COR-L47 (cell line): ENCODE results near the gene OPRM1.
"Not testable (repeated sequence)": the region's sequence is repeated elsewhere in the genome, so short reads cannot be mapped to it uniquely, and the experiment has no call there.

ENCODE experiments used
- DNase-seq: peaks from one replicate; lab custom pipeline; 2025; lab: John Stamatoyannopoulos, UW

The OPRM1 gene

DNA sequence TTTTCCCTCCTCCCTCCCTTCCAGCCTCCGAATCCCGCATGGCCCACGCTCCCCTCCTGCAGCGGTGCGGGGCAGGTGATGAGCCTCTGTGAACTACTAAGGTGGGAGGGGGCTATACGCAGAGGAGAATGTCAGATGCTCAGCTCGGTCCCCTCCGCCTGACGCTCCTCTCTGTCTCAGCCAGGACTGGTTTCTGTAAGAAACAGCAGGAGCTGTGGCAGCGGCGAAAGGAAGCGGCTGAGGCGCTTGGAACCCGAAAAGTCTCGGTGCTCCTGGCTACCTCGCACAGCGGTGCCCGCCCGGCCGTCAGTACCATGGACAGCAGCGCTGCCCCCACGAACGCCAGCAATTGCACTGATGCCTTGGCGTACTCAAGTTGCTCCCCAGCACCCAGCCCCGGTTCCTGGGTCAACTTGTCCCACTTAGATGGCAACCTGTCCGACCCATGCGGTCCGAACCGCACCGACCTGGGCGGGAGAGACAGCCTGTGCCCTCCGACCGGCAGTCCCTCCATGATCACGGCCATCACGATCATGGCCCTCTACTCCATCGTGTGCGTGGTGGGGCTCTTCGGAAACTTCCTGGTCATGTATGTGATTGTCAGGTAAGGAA is at the start of gene OPRM1:
TSS of gene OPRM1 (plus strand) at position 10 of the 612 bp plus-strand sequence. CDS start at position 315, 305 bp downstream.
- DNase-seq, result no peak

DNA sequence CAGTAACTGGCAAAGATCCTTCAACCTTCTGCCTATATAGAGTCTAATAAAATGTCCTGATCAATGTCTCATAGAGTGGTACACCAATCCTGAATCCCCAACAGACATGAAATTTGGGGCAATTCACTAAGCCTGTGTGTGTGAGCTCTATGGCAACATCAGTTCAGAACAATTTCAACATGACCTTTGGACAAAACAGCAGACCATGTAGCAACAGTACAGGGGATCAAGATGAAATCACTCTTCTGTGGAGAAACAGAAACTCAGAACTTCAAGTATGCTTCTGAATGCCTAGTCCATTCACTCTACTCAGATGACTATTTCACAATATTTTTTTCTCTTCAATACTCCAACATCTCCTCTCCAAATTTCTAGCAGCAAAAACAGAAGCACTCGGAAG is 49.1 kb upstream of the OPRM1 start:
- no peak for DNase-seq

DNA sequence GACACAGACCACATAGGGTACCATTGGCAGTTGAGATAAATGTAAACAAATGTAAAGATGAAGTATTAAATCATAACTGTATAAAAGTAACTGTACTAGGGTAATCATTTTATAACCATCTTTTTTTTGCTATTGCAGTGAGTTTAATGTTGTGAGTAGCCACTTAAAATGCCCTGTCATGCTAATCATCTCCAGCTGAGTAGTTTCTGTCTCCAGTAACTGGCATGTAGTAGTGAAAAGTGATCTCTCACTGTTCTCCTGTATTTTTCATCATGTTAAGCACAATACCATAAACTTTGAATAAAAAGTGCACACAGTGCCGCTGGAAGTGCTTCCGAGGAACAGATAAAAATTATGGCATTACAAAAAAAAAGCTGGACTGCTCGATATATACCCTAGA is 45.0 kb upstream of the OPRM1 start:
- DNase-seq, result no peak

DNA sequence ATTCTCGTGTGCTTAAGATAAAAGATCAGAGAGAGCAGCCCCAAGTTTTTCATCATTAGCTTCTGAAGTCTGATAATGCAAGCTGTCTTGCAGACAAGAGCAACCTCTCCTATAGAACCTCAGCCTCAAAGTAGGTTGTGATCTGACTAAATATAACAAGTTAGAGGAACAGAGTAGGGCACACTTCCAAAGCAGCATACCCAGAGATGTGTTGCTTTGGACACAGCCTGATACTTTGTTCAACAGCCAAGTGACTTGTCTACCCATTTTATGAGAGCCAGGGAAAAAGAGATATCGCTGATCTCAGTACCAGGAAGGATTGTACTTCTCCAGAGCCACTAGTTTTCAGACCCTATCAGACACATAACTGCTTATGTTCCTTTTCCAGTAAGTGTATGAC is 44.2 kb upstream of the OPRM1 start:
- DNase-seq, result no peak

DNA sequence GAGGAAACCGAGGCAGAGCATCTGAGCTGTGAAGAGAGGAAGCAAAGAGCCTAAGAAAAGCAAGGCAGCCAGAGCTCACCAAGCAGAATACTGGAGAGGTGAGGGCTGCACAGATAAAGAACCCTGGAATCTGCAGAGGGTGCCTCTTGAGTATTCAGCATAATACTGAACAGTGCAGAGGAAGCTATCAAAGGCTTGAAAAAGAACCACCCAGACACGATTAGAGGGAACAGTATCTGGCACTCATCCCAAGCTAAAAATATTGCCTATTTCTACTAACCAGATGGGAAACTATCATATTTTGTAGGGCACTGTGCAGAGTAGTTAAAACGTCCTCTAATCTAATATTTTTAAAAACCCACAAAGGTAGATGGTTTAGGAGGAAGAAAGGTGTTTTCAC is 41.8 kb upstream of the OPRM1 start:
- DNase-seq, result no peak

DNA sequence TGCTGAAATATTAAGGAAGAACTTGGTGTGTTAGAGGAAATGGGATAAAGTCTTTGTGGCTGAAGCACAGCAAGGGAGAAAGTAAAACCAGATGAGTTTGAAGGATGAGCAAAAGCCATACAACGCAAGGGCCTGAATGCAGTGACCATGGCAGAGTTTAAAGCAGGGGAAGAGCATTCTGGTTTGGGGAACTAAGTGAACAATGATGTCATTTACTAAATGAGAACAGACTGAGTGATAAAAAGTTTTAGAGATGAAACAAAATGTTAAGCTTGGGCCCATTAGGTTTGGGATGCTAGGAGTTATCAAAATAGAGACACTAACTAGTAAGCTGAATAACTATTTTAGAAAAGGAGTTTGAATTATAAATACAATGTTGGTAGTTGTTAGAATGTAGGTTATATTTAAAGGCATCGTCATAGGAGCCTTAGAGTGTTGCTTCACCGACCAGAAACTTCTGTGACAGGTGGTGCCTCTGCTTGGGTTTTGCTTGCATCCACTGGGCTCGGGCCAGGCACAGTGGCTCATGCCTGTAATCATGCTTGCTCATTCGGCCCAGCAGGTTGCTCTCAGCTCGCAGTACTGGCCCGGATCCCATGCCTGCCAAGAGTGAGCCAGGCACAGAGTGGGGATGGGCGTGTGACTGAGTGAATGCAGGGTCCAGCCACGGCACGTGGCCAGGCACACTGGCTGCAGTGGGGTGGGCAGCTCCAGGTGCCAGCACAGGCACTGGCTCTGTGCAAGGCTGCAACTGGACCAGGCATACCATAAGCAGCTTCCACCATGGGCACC is 37.4 kb upstream of the OPRM1 start:
- DNase-seq, result no peak

DNA sequence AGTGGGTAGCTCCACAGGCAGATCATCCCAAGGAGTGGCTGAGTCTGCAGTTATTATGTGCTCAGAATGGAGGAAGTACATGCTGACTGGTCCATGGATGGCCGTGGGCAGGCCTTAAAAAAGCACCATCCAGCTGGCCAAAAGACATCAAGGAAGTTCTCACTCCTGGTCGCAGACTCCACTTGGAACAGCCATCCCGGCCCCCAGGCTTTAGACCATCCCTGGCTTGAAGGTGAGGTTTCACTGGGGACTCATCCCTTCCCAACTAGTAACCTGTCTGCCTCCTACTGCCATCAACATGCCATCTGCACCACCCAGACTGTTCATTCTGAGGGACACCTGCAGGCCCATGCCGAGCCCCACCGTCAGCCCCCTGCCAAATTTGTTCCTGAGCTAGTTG is 36.1 kb upstream of the OPRM1 start:
- DNase-seq, result no peak

DNA sequence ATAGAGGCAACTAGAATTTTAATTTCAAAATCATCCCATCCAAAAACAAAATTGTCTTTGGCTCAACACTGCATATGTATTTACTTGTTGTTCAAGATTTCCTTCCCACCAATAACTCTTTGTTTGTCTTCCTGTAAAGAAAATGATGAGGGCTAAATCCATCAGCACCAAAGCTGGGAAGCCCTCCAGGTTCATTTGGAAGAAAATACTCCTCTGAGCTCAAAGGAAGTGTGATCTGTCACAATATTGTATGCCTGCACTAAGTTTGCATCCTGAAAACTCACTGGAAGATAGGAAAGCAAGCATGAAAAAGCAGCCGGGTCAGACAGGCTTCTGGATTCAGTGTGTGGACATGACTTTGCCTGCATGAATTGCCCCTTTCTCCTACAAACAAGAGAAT is 28.7 kb upstream of the OPRM1 start:
- no peak for DNase-seq

DNA sequence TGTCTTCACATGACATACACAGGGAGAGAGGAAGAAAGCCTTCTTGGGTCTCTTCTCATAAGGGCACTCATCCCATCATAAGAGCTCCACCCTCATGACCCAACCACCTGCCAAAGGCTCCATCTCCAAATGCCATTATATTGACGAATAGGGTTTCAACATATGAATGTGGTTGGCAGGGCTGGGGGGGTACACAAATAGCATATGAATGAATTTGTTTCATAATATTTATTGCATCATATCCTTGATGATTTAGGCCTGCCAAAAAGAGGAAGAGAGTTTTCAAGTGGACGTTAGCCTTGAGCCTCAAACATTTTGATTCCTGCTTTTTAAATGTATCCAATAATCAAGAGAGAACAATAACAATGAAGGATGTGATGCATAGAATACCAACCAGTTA is 26.2 kb upstream of the OPRM1 start:
- DNase-seq, result no peak

DNA sequence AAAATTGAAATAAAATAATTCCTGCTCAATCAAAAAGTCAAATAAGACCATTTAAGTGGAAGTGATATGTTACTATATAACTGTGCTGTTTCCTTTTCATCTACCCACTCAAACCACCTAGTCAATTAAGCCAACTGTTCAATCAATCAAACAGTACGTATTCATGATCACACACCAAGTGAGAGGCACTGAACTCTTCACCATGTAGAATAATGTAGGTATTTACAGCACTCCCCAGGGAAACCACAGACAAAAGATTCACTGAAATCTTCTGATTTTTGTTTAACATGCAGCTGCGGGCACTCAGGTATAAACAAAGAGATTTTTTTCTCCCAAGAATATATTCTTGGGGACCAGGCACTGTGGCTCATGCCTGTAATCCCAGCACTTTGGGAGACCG is 21.3 kb upstream of the OPRM1 start:
- DNase-seq, result no peak

DNA sequence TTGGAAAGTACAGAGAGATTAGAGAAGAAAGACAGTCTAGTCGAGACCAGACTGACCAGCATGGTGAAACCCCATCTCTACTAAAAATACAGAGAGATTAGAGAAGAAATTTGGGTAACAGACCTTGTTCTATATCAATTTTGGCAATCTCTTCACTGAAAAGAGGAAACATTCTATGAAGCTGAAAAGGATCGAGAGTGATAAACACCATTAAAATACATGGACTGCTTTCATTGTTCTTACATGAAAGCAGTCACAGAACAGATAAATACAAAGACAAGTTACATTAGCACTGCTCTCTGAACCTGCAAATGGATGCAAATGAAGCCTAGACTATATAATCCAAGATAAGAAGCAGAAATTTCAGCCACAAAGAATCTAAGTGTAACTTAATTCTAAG is 8.4 kb upstream of the OPRM1 start:
- DNase-seq, result no peak

DNA sequence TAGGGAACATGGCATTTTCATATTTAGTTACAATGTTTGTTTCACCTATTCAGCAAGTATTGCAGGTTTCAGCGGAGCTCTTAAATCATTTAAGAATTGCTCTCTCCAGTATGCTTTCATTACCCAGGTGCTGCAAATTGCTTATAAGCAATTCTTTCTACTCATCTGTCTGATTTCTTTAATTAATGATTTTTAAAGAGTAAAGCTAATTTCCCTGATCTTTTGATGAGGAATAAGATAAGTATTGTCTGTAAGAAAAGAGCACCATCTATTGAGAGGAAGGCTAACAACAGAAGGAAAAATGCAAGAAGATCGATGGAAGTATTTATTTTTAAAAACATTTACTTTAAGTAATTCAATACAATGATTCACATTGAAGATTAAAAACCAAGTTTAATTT is 2.0 kb downstream of the OPRM1 start:
- no peak for DNase-seq

DNA sequence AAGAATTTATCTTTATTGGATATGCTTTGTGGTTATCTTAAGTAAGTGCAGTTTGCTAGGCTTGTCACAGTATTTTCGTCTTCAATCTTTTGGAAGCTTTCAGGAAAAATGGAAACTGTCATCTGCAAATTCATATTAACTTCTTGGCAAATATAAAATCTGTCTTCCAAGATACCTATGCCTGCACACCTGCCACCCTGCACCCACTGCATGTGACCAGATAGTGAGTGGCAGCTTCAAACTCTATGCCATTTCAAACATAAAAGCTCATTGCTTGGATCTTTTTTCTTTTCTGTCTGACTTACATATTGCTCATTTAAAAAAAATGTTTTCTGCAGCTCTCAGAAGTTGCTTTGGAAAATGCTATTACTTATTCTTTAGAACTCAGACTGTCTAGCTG is 14.1 kb downstream of the OPRM1 start:
- no peak for DNase-seq

DNA sequence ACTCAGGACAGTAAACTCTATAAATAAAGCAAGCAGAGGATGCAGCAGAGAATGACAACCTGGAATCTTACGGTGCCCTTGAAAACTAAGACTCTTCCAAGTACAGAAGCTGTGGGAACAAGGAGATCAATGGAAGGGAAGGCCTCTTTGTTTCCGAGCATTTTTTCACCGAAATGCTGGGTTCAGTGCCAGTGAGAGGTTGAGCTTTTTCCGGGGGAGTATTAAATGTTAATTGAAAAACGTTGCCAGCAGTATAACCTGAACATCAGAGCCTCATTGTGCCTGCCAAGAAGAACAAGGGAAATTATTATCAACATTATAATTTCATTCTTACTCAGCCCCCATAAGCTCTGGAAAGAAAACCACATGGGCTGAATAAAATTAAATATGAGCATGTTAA is 17.5 kb downstream of the OPRM1 start:
- DNase-seq, result no peak

DNA sequence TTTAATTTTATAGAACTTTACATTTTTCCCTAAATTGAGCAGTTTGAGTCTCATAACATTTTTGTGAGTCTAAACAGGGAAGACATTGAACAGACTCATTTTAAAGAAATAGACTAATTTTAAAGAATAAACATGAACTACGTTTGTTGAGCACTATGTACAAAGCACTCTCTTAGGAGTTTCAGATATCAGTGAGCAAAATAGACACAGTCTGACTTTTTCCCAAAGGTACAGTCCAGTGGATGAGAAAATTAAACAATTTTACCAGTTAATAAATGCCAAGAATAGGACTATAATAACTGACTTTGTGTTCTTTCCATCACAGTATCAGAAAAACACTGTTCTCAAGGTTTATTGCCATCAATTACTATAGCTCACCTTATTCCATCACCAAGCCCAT is 18.1 kb downstream of the OPRM1 start:
- no peak for DNase-seq

DNA sequence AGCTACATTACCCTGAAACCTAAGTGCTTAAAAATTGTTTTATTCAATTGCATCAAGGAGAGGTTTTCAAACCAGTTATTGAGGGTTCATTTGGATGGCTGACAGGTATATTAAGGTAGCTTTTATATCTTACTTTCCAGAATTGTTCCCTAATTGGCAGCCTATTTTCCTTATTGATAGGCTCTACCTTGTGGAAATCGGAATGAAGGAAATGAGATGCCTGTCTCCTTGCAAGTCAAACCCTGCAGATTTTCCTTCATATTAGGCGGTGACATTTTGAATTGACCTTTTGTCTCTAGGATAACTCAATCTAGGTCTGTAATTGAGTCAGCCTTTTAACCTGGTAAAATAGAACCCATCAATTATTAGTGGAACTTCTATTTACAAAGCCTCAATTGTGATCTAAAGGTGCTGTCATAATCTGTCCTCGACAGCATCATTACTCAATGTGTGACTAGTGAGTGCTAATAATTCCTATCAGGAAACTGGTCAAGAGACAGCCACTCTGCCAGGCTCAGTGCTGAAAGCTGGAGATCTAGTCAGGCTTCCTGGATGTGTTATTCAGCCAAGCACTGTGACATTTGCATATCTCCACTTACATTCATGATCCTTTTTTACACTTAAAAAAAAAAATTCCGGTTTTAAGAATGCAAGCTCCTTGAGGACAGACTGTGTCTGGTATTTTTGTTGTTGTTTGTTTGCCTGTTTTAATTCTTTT is 20.1 kb downstream of the OPRM1 start:
- DNase-seq, result no peak

DNA sequence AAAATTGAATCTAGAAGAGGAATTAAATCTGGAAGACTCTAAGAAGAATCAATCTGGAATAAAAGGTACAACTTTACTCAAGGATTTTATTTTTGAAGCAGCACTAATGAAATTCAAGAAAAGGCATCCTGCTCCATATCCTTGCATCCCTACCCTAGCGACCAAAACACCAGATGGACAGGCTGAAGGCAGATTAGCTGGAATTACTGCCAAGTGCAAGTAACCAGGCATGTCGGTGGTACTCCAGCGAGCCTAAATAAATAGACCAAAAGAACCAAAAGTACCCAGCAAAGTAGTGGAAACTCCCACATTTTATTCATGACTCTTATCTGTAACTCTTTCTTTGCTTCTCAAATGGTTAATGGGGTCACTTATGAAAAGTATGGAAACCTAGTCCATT is 21.0 kb downstream of the OPRM1 start:
- no peak for DNase-seq

DNA sequence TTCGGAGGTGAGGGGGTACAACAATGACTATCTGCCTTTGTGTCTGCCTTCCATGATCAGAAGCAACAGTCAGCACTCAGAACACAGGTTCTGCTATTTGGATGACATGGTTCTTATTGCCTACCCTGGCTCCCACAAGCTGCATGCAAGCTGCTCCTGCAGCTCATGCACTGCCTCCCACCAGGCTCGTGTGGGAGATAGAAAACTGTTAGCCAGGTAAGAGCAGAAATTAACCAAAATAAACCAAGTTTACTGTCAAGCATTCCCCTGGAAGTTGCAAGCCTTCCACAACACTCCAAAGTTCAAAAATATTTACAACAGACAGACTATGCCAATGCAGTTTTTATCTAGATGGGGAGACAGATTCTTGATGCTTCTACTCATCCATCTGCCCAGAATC is 31.0 kb downstream of the OPRM1 start:
- no peak for DNase-seq

DNA sequence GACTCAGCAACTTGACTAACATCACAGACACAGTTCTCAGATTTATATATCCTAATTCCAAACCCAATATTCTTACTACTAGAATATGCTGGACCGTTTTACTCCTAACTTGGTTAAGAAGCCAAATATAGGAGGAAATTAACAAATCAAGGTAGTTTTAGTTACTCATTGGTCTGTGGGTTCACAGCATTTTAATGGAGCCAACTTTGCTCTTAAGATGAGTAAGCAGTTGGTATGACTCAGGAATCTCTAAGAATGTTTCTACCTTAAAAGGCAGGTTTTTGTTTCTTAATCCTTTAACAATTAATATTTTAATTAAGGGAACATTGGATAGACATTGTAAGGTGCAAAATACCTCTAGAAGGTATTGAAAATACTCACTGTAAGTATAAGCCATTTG is 31.6 kb downstream of the OPRM1 start:
- DNase-seq, result no peak

DNA sequence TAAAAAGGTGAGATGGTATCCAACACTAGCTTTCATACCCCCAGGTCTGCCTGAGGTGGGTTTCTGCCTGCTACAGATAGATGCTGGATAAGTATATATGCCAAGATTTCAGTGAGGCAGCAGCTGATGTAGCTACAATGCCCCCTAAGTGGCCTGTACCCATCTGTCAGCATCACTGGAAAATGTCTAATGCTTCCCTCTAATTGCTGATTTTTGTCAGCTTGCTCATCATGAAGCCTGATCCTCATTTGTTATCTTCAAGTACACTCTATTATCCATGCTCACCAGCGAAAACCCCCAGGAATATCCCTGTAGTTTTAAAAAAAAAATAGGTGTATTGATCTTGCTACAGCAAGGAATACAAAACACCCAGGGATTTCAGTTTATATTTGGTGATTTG is 32.2 kb downstream of the OPRM1 start:
- DNase-seq, result no peak

DNA sequence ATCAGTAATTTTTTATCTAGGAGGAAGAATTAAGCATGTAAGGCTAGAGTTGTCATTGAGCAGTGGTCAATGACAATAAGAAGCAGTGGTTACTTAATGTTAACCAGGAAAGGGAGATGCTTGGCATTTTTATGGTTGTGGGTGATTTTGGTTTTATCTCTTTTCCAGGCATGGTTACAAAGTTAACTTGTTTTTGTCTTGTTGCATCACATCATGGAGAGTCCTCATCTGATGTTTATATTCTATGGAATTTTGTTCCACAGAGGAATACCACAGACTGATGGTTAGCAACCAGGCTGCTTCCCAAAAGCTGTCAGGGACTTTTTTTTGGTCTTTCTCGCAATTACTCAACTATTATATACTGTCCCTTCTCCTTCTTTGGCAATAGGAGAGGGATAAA is 32.7 kb downstream of the OPRM1 start:
- no peak for DNase-seq

DNA sequence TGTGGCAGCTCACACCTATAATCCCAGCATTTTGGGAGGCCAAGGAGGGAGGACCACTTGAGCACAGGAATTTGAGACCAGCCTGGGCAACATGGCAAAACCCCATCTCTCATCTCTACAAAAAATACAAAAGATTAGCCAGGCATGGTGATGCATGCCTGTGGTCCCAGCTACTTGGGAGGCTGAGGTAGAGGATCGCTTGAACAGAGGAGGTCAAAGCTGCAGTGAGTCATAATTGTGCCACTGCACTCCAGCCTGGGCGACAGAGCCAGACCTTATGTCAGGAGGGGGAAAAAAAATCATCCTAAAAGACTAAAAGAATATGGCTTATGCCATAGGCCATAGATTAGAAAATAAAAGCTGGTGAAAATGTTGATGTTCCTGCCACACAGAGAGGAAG is 39.6 kb downstream of the OPRM1 start:
- not testable (repeated sequence) for DNase-seq

DNA sequence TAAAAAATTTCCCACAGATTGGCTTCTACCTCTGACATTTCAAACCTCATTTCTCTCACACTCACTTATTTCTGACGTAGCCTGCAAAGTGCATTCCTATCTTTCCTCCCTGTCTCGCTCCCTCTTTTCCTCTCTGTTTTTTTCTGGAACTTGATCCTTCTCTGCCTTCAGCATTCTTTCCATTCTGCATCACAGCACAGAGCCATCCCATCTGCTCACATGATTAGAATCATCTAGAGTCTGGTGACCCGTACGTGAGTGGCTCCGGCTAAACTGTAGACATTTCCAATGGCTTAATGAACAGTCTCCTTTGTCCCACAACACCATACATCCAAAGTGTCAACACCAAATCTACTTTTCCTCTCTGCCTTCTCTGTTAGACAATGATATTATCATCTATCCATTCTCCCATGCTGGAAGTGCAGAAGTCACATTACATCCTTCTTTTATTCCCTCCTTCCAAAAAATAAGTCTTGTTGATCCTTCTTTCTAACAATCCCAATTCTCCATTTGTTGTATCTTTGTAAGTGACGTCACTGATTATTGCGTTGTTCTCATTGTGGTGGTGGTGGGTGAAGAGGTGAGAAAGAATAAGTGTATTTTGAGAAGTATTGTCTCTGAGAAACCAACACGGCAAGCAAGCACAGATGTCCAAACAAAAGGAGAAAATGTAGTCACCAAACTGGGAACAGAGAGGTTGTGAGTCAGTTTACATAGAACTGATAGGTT is 41.6 kb downstream of the OPRM1 start:
- DNase-seq, result no peak
